OCI-LY1 (cell line): Measurements from ENCODE around the gene LILRA5.

Experiments used
- H2AFZ ChIP-seq: fragments of 200-600 bp; sonication (generic), shearing (Covaris generic); 2 replicates; pipeline ENCODE4 v1.6.0; 2014; ENCODE audit warnings: antibody characterized with exemption, mild to moderate bottlenecking, low read length
- H3F3A ChIP-seq: fragments of 200-600 bp; sonication (generic), shearing (Covaris generic); 2 replicates; pipeline ENCODE4 v1.6.0; 2014; ENCODE audit warnings: mild to moderate bottlenecking, antibody characterized with exemption, low read length, moderate library complexity; ENCODE audit not compliant: insufficient read depth
- H3K27ac ChIP-seq: fragments of 200-600 bp; sonication (generic); 2 replicates; pipeline ENCODE4 v1.5.1; 2014; ENCODE audit warnings: low read length, mixed run types, mild to moderate bottlenecking, low read depth; ENCODE audit not compliant: poor library complexity, severe bottlenecking
- H3K27me3 ChIP-seq: fragments of 200-600 bp; sonication (generic); 2 replicates; pipeline ENCODE4 v1.6.0; 2014; ENCODE audit warnings: antibody characterized with exemption, mild to moderate bottlenecking, low read length, moderate library complexity; ENCODE audit not compliant: insufficient read depth
- H3K36me3 ChIP-seq: fragments of 200-600 bp; sonication (generic); 2 replicates; pipeline ENCODE4 v1.6.1; 2014; ENCODE audit warnings: mild to moderate bottlenecking, antibody characterized with exemption, low read length, moderate library complexity, mixed read lengths; ENCODE audit not compliant: insufficient read depth
- H3K4me1 ChIP-seq: fragments of 200-600 bp; sonication (generic); 2 replicates; pipeline ENCODE4 v1.5.1; 2014; ENCODE audit warnings: mild to moderate bottlenecking, low read length, moderate library complexity; ENCODE audit not compliant: insufficient read depth, severe bottlenecking
- H3K4me2 ChIP-seq: fragments of 200-600 bp; sonication (generic), shearing (Covaris generic); 2 replicates; pipeline ENCODE4 v1.6.1; 2014; ENCODE audit warnings: low read length
- H3K4me3 ChIP-seq: fragments of 200-600 bp; sonication (generic); 2 replicates; pipeline ENCODE4 v1.5.1; 2014; ENCODE audit warnings: low read length, low read depth, mild to moderate bottlenecking, mixed read lengths; ENCODE audit not compliant: poor library complexity, severe bottlenecking
- H3K79me2 ChIP-seq: fragments of 200-600 bp; shearing (Covaris generic); 2 replicates; pipeline ENCODE4 v1.6.1; 2016; ENCODE audit warnings: mixed run types, low read length, mixed read lengths; ENCODE audit not compliant: insufficient read depth
- H3K9ac ChIP-seq: fragments of 200-600 bp; sonication (generic), shearing (Covaris generic); 2 replicates; pipeline ENCODE4 v1.6.1; 2014; ENCODE audit warnings: mild to moderate bottlenecking, low read length, mixed read lengths
- H3K9me2 ChIP-seq: fragments of 200-600 bp; sonication (generic), shearing (Covaris generic); 2 replicates; pipeline ENCODE4 v1.6.1; 2014; ENCODE audit warnings: low read depth, mild to moderate bottlenecking, low read length, mixed read lengths
- H3K9me3 ChIP-seq: fragments of 200-600 bp; shearing (Covaris generic); 2 replicates; pipeline ENCODE4 v1.6.1; 2014; ENCODE audit warnings: low read length, mixed read lengths
- H4K20me1 ChIP-seq: fragments of 200-600 bp; sonication (generic), shearing (Covaris generic); 2 replicates; pipeline ENCODE4 v1.6.0; 2016; ENCODE audit warnings: mild to moderate bottlenecking, low read length; ENCODE audit not compliant: insufficient read depth
- CTCF ChIP-seq: fragments of 200-600 bp; sonication (generic), shearing (Covaris generic); IDR thresholded peaks from 2 replicates; pipeline ENCODE4 v1.5.1; 2017; ENCODE audit warnings: mild to moderate bottlenecking, antibody characterized with exemption, low read length, moderate library complexity, mixed read lengths
- EZH2 ChIP-seq: fragments of 200-600 bp; sonication (generic), shearing (Covaris generic); IDR thresholded peaks from 2 replicates; pipeline ENCODE4 v1.8.0; 2017; ENCODE audit warnings: borderline replicate concordance, mixed run types, mild to moderate bottlenecking, antibody characterized with exemption, low read length, moderate library complexity, mixed read lengths

The LILRA5 gene

GRCh38 chr19:54354761-54355160 is 41.8 kb upstream of the LILRA5 start:
- no peak overlapping the region for H3K27ac ChIP-seq
- TF ChIP-seq EZH2 (no peak), CTCF (no peak)
- no peaks in the 10 kb centered on the region for H3F3A ChIP-seq
- H3K4me2 ChIP-seq, result no peak overlapping the region
- H3K27me3 ChIP-seq, result no peaks in the 10 kb centered on the region
- peaks cover 18% of the 10 kb centered on the region for H3K4me1 ChIP-seq
- no peaks in the 10 kb centered on the region for H3K79me2 ChIP-seq
- no peaks in the 10 kb centered on the region for H4K20me1 ChIP-seq
- H3K9me3 ChIP-seq, result no peaks in the 10 kb centered on the region
- H3K4me3 ChIP-seq, result no peak overlapping the region
- no peaks in the 10 kb centered on the region for H3K9me2 ChIP-seq
- no peak overlapping the region for H3K9ac ChIP-seq
- H3K36me3 ChIP-seq, result no peaks in the 10 kb centered on the region
- H2AFZ ChIP-seq, result no peak overlapping the region

GRCh38 chr19:54352546-54352945 is 39.6 kb upstream of the LILRA5 start:
- Histone ChIP-seq H3K9ac (no peak overlapping the region), H3K4me3 (no peak overlapping the region), H3K27me3 (peaks cover under 1% of the 10 kb centered on the region; the same call in 1 of the 2 replicates), H3K9me2 (no peaks in the 10 kb centered on the region), H2AFZ (no peak overlapping the region), H3K36me3 (no peaks in the 10 kb centered on the region), H3K27ac (peak overlapping the region; percentile 35), H3K79me2 (no peaks in the 10 kb centered on the region), H3K4me1 (peaks cover 18% of the 10 kb centered on the region), H3K9me3 (no peaks in the 10 kb centered on the region), H3K4me2 (no peak overlapping the region), H4K20me1 (no peaks in the 10 kb centered on the region), H3F3A (no peaks in the 10 kb centered on the region)
- TF ChIP-seq CTCF, result no peak
- TF ChIP-seq EZH2, result no peak

GRCh38 chr19:54352041-54352440 is 39.1 kb upstream of the LILRA5 start:
- no peaks in the 10 kb centered on the region for H3K79me2 ChIP-seq
- H3K4me3 ChIP-seq, result no peak overlapping the region
- H3K27me3 ChIP-seq, result peaks cover 5% of the 10 kb centered on the region; the same call in 1 of the 2 replicates
- no peak for TF ChIP-seq EZH2
- no peak for TF ChIP-seq CTCF
- H3F3A ChIP-seq, result no peaks in the 10 kb centered on the region
- no peaks in the 10 kb centered on the region for H3K9me3 ChIP-seq
- no peaks in the 10 kb centered on the region for H3K36me3 ChIP-seq
- H3K9me2 ChIP-seq, result no peaks in the 10 kb centered on the region
- no peak overlapping the region for H3K9ac ChIP-seq
- H3K27ac ChIP-seq, result peak overlapping the region; percentile 35
- H2AFZ ChIP-seq, result no peak overlapping the region
- peaks cover 18% of the 10 kb centered on the region for H3K4me1 ChIP-seq
- H4K20me1 ChIP-seq, result no peaks in the 10 kb centered on the region
- no peak overlapping the region for H3K4me2 ChIP-seq
